GDM1 (cell line): Measurements from ENCODE around the gene ADAM8.
"Not testable (repeated sequence)": the region's sequence is repeated elsewhere in the genome, so short reads cannot be mapped to it uniquely, and the experiment has no call there.

Experiments
- DNase-seq: peaks from one replicate; lab custom pipeline; 2025; lab: John Stamatoyannopoulos, UW

The ADAM8 gene

DNA sequence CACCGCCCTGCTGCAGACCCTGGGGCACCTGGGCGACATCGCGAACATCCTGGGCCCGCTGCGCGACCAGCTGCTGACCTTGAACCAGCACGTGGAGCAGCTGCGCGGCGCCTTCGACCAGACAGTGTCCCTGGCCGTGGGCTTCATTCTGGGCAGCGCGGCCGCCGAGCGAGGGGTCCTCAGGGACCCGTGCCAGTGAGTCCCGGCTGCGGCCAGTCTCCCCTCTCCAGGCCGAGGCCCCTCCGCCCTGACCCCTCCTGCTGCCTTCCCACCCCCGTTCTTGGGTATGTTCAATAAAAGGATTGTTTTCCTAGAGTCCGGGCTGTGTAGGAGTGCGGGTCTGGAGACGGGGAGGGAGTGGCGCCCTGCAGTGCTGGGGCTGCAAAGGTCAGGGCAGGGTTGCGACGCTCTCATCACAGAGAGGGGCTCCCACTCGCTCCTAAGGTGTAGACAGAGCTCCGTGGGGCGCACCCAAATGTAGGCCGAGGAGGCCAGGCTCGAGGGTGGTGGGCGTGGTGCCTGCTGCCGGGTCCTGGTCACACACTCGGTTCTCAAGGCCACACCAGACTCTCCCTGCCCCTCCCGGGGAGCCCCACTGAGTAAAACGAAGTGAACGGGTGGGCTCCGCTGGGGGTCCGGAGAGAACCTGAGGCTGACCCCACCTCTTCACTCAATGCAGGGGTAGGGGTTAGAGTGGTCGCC is 45.3 kb downstream of the ADAM8 start:
- DNase-seq = no peak

DNA sequence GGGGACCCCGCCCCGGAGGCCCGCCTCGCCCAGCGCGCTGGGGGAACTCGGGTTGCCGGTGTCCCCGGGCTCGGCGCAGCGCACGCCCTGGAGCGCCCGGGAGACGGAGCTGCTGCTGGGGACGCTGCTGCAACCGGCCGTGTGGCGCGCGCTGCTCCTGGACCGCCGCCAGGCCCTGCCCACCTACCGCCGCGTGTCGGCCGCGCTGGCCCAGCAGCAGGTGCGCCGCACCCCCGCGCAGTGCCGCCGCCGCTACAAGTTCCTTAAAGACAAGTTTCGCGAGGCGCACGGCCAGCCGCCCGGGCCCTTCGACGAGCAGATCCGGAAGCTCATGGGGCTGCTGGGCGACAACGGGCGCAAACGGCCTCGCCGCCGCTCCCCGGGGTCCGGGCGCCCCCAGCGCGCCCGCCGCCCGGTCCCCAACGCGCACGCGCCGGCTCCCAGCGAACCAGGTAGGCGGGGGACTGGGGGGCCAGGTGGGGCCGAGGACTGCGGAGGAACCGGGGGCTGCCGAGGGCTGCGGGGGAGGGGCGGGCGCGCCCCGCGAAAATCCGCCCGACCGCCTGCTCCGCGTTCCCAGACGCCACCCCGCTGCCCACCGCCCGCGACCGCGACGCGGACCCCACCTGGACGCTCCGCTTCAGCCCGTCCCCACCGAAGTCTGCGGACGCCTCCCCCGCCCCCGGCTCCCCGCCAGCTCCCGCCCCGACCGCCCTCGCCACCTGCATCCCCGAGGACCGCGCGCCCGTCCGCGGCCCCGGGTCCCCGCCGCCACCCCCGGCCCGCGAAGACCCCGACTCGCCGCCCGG is 46.1 kb downstream of the ADAM8 start:
- DNase-seq = no peak

DNA sequence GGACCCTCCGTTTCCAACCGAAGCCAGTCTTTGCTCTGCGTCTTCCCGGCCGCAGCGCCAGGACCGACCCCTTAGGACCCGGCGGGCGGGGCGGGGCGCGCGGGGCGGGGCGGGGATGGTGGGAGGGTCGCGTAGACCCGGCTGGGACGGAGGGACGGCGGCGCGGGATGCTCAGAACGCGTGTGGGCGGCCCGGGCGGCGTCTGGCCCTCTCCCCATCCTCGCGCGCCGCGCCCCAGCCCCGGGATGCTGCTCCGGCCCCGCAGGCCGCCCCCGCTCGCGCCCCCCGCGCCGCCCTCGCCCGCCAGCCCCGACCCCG is 46.7 kb downstream of the ADAM8 start, which contains the start of gene UTF1:
TSS of gene UTF1 (plus strand) at position 174 of the 318 bp plus-strand sequence. CDS start at position 246, 72 bp downstream.
- no peak for DNase-seq

DNA sequence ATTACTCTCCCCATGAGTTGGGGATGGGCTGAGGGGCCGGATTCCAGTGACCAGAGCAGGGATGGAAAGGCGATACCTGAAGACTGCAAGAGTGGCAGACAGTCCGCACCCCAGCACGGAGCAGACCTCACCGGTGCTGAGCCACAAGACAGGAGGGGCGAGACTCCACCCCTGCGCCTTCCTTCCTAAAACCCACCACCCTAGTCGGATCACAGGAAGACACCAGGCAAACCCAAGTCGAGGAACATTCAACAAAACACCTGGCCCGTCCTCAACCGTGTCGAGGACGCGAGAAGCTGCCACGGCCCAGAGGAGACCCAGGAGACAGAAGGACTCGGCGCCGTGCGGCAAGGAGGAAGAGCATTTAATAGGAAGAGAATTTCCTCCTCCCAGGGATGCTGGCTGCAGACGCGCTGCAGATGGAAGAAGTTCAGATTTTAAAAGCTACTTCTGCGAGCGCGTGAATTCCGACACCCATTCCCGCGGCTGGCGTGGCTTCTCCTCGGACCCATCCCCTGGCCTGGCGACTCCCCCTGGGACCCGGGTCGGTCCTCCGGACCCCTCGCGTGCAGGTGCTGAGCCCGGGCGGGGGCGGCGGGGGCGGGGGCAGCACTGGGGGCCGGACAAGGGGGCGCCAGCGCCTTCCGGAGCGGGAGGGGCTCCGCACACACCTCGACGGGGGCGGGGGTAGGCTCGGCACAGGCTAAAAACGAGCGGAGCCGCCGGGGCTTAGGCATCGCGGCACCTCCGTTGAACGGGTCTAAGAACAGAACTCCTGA is 47.2 kb downstream of the ADAM8 start:
- DNase-seq = no peak

DNA sequence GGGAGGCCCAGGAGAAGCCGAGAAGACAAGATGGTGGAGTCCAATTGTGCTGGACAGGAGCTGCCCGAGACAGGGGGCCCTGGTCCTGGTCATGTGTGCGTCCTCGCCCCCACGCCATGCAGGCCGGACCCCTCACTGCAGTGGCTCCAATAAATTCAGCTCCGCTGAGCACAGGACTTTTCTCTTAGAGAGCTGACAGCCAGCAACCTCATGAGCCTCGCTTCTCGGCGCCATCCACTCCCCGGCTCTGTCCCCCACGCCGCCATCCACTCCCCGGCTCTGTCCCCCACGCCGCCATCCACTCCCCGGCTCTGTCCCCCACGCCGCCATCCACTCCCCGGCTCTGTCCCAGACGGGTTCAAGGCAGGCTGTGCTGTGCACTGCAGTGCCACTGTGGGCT is 49.4 kb downstream of the ADAM8 start:
- no peak for DNase-seq

DNA sequence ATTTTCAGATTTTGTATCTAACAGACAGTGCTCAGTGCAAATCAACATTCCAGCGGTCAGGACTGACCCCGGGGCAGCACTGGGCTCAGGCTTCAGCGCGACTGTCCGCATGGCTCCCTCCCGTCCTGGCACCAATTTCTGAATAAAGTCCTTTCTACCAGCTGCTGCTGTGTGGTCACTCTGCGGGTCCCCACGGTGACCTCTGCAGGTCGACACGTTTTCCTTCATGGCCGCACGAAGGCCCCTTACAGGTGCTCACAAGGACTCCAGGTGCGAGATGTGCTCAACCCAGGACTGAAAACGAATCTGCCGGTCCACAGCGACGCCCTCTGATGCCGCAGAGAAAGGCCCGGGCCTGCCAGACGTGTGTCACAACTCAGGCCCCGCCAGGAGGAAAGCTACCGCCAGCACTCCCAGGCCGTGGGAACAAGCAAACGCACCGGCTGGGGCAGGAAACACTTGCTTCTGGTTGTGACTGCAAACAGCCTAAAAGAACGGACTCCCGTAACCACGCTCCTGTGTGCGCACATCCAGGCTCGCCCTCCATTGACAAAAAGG is 50.3 kb downstream of the ADAM8 start:
- peak; percentile 25 for DNase-seq

DNA sequence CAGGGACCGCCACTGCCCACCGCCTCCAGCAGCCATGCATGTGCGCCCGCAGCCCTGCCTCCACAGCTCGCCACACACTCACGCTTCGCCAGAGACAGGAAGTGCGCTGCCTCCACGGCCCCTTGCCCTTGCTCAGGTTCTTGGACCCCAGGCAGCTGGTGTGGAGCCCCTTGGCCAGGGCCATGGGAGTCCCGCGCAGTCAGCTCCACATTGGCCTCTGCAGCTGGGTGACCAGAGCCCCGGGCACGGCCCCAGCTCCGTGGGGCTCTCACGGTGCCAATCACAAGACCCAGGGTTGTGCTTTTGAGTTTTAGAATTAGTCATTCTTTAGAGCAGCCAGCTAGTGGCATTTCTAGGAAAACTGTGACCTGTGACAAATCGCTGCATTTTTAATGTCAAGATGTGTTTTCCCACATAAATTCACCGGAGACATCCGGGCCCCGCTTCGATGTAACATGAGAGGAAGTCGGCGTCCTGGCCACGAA is 50.9 kb downstream of the ADAM8 start:
- DNase-seq = no peak

DNA sequence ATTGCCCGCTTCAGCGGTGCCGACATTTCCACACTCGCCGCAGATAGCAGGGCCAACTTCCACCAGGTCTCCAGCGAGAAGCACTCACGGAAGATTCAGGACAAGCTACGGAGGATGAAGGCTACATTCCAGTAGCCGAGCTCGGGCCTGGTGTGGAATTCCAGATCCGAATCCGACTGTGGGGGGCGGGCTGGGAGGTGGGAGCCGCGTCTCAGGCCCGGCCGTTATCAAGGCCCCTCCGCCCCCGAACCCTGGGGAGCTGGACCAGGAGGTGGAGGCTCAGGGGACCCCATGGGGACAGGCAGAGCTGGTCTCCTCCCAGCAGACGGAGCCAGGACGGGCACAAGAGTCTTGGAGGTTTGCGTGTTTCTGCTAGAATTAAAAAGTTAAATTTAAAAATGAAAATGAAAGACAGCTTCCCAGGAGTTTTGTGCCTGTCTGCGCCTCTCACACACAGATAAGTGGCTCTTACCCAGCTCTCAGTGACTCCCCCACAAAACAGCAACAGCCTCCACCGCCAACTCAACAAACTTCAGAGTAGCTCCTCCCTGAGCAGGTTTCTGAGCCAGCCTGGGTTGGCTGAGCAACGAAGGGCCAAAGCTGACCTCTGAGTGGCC is 51.8 kb downstream of the ADAM8 start:
- DNase-seq = no peak

DNA sequence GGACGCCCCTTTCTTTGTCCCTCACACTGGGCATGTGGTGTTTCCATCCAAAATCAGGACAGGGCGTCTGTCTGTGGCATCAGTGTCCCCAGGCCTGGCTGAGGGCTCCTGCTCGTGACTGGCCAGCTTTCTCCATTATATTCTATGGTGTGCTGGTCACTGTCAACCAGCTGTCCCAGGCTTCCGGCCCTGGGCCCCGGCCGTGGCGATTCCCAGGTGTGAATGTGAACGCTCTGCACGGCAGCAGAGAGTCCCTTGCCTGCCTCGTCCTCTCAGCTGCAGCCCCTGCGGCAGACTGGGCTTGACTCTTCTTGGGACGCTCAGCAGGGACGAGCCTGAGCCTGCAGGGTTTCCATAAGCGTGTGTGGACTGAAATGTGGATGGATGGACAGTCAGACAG is 52.6 kb downstream of the ADAM8 start:
- no peak for DNase-seq

DNA sequence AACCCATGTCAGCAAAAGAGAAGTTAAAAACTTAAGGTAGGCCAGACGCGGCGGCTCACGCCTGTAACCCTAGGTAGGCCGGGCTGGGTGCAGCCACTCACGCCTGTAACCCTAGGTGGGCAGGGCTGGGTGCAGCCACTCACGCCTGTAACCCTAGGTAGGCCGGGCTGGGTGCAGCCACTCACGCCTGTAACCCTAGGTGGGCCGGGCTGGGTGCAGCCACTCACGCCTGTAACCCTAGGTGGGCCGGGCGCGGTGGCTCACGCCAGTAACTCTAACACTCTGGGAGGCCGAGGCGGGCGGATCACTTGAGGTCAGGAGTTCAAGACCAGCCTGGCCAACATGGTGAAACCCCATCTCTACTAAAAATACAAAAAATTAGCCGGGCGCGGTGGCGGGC is 54.9 kb downstream of the ADAM8 start:
- DNase-seq = not testable (repeated sequence)

DNA sequence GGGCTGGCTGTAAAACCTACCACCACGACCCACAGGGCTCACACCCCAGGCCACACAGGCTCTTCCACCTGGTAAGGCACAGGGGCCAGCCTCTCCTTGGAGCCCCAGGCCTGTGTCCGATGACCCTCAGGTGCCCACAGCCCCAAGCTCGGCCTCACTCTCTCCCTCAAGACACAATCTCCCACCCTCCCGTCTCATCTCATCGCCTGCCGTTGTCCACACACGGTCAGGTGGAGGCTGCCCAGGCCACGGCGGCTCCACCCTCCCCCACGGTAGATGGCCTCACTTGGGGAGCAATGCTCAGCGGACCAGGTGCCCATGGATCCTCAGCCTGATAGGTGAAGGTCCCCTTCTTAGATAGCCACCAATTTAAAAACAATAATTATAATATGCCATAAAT is 55.3 kb downstream of the ADAM8 start:
- DNase-seq = no peak

DNA sequence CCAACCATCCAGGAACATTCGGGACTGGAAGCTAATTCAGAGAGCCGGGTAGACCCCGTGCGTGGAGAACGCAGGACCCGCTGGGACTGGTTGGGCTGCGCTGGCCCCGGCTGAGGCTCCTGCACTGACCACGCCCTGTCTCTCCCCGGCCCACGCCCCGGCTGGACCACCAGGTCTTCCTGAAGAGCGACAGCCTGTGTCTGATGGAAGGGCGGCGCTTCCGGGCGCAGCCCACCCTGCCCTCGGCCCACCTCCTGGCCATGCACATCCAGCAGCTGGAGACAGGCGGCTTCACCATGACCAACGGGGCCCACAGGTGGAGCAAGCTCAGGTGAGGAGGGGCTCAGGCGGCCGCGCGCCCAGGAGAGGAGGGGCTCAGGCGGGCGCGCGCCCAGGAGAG is 56.9 kb downstream of the ADAM8 start:
- no peak for DNase-seq

DNA sequence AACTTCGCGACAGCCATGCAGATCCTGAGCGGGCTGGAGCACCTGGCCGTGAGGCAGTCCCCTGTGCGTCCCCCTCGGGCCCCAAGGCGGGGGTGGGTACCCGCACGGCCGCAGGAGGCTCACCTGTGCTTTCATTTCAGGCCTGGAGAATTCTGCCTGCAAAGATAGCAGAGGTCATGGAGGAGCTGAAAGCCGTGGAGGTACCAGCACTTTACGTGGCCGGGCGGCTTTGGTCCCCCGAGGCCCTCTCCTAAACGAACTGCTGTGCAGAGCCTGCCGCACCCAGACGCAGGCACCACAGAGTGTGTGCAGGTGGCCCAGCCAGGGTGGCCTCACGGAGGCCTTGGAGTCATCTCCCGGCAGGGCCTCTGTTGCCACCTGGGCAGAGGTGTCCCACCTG is 57.8 kb downstream of the ADAM8 start:
- DNase-seq = no peak

DNA sequence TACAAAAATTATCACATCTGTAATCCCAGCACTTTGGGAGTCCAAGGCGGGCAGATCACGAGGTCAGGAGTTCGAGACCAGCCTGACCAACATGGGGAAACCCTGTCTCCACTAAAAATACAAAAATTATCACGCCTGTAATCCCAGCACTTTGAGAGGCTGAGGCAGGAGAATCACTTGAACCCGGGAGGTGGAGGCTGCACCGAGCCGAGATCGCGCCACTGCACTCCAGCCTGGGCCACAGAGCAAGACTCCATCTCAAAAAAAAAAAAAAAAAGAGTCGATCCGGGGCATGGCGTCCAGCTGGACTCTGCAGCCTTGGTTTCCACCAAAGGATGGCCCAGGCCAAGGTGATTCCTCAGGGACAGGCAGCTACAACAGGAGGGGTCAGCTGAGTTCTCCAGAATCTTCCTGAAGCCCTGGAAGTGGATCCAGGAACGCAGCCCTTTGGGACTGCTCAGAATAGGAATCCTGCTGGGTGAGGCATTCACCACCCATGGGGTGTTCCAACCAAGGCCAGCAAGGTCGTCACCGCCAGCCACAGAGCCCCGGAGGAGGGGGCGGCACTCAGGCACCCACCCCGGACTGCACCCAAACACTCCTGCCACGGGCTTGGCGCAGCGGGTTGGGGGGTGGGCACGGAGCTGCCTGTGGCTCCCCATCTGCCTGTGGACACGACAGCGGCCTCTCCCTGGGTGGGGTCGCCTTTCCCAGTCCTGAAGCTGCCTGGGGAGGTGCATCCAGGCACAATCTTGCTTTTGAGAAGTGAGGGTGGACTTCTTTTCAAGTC is 58.7 kb downstream of the ADAM8 start:
- DNase-seq = no peak

DNA sequence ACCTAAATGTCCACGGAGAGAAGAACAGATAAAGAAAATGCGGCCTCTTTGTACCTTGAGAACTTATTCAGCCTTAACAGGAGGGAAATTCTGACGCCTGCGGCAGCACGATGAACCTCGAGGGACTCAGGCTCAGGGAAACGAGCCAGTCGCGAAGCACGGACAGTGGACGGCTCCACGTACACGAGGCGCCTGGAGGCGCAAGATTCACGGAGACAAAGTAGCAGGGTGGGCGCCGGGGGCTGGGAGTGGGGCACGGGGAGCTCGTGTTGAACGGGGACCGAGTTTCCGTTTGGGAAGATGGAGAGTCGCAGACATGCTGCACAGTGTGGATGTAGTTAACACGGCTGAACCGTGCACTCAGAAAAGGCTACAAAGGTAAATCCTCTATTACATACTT is 59.9 kb downstream of the ADAM8 start:
- no peak for DNase-seq

DNA sequence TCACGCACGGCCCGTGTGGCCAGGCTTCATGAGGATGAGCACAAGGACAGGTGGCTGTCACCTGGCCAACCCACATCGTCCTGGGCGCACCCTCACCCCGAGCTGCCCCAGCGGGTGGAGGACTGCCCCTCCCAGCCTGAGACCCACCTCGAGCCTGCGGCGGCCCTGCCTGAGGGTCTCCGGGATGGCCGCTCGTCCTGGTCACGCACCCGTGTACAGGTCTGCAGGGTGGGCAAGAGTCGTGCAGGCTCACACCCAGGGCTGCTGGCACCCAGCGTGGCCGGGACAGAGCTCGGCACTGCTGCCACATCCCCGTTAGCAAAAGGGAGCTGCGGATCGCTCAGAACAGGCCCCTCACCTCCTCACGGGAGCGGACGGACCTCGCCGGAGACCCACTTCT is 61.1 kb downstream of the ADAM8 start:
- DNase-seq = no peak

DNA sequence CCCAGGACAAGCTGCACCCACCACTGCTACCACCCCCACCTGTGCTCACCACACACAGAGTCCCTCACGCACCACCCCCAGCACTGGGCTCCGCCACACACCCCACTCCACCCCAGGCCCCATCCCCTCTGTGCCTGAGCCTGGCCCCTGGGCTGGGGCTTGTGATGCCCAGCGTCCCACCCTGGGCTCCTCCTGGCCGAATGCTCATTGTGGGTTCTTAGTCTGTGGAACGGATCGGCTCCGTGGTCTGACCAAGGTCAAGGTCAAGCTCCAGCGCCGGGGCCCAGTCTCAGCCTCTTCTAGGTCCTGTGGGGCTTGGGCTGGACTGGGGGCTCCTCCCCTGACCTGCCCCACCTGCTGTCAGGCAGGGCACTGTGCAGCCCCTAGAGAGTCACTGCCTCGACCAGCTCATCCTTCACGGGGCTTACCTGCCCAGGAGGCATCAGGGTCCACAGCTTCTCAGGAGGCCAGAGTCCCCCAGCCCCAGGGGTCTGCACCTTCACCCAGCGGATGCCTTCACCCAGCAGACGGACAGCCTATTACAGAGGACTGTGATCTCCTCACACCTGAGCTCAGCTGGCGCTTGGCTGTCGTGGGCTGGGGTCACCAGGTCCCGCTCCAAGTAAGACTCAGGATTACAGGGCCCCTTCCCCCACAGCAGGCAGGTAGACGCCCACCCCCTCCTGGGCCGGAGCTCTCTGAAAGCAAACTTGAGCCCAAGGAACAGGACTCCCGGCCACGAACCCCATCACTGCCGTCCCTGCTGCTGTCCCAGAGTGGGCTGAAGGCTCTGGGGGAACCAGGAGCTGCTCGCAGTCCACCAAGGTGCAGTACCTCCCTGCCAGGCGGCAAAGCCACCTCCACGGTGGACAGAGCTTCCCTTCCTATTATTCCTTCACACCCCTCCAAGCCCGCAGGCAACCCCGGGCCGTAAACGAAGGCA is 61.9 kb downstream of the ADAM8 start:
- no peak for DNase-seq

DNA sequence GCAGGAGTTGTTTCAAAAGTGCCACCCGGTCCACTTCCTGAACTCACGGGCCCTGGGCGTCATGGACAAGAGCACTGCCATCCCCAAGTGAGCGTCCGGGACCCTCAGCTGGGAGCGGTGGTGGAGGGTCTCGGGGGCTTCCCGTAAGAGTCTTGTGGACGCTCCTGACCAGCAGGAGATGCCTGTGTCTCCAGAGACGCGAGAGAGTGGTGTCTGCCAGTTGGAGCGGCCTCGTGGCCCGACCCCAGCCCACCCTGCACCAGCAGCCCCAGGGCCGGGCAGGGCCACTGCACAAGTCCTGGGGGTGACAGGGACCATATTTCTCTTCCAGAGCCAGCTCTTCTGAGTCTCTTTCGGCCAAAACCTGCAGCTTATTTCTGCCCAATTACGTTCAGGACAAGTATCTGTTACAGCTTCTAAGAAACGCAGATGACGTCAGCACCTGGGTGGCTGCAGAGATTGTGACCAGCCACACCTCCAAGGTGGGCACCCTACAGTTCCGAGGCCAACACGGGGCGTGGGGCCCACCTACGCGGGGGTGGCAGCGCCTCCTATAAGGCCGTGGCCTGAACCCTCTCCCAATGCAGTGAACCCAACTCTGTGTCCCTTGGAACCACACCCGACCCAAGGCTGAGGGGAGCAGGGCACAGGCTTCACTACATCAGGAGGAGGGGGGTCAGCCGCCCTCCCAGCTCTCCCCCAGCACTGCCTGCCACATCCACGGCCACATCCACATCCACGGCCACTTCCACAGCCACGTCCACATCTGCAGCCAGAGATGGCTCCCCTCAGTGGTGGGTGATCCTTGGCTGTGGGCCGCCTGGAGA is 62.8 kb downstream of the ADAM8 start:
- no peak for DNase-seq

DNA sequence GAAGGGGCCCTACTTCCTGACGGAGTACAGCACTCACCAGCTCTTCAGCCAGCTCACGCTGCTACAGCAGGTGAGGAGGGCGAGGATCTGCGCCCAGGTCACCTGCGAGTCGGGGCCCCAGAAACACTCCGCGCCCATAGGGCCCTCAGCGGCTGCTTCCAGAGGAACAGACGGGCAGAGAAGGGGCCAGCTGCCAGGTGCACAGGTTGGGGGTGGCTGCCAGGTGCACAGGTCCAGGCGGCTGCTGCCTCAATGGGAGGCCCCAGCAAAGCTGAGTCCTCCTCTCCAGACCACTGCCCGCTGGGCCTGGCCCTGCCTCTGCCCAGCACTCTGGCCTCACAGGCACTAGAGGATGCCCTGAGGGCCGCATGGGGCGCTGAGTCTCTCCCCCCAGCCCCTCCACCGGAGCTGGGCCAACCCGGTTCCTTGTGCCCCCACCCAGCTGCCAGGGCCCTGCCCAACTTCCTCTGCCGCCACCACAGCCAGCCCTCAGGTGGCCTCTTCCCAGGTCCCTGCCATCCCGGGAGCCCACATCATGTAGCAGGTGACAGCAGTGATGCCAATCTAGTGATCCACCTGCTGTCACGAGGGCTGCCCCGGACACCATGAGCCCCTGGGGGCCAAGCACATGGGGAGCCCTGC is 63.7 kb downstream of the ADAM8 start:
- no peak for DNase-seq
